K562 (cell line): ENCODE results near the gene SLC4A2. TPM values are rescaled to one million over a fixed set of nuclear protein-coding genes. Genes with fewer than 3 reads are reported as not detected.
A peak's percentile ranks its signal among the peaks of the same experiment; 100 is the strongest.

Experiments used
- ATAC-seq: fragments of 200-7000 bp; cut with Tn5 transposase; 3 replicates; pipeline ENCODE4 v1.9.1; 2020; ENCODE audit warnings: moderate library complexity
- BruUV-seq: library from RNA; stranded (reverse); fragments of 400-500 nt; replicated peaks from 2 replicates; lab custom pipeline; 2021; lab: Mats Ljungman, UMichigan
- CTCF ChIA-PET: fragments of 300-600 bp; formaldehyde crosslinking; extraction: SDS; loops from one replicate; lab custom pipeline; 2021; ENCODE audit warnings: low intra/inter-chr PET ratio; lab: Yijun Ruan, JAX
- POLR2A ChIA-PET: fragments of 300-600, 350-650 bp; sonication (Branson Sonifier 250); formaldehyde crosslinking; extraction: SDS; loops from one replicate; lab custom pipeline; 2021; ENCODE audit warnings: antibody characterized with exemption, inconsistent platforms; lab: Yijun Ruan, JAX
- DNase-seq, 4 experiments: peaks; one replicate each; pipeline versions ENCODE4 v3.0.0 to v3.0.0-alpha.2; 2011 to 2018; ENCODE audit warnings: low spot score in 3 of 4, mixed read lengths in 3 of 4; ENCODE audit errors: extremely low read depth in 1 of 4
- FAIRE-seq: peaks from 2 replicates; lab custom pipeline; 2011; peaks lifted over from hg19 to GRCh38; lab: Jason Lieb, UNC
- H2AFZ ChIP-seq: 2 replicates; pipeline ENCODE4 v1.6.0; 2011; ENCODE audit warnings: low read depth, low read length, control low read depth, inconsistent platforms
- H3K27ac ChIP-seq: fragments of 200-600 bp; 3 replicates; pipeline ENCODE4 v1.8.0; 2011; ENCODE audit warnings: low read depth, mild to moderate bottlenecking, control low read depth, inconsistent platforms, low read length, moderate library complexity, mixed read lengths; ENCODE audit errors: extremely low read depth
- H3K27me3 ChIP-seq, 2 experiments: fragments of 300-600 bp in 1 of 2; 2 replicates in 1 of 2; 3 replicates in 1 of 2; pipeline versions ENCODE4 v1.6.0 to v1.8.0; 2011; ENCODE audit warnings: inconsistent platforms in 2 of 2, low read length in 2 of 2, mild to moderate bottlenecking in 1 of 2, mixed read lengths in 1 of 2, moderate library complexity in 1 of 2; ENCODE audit not compliant: control insufficient read depth in 2 of 2, insufficient read depth in 2 of 2
- H3K36me3 ChIP-seq: fragments of 300-600 bp; 3 replicates; pipeline ENCODE4 v1.8.0; 2011; ENCODE audit warnings: mild to moderate bottlenecking, low read length, inconsistent platforms; ENCODE audit not compliant: control insufficient read depth, insufficient read depth
- H3K4me1 ChIP-seq, 2 experiments: fragments of 200-600 bp in 1 of 2; replicated peaks in 1 of 2; 2 replicates in 1 of 2; 3 replicates in 1 of 2; pipeline versions ENCODE4 v1.5.1 to v1.8.0; 2011; ENCODE audit warnings: inconsistent platforms in 2 of 2, low read length in 2 of 2, mild to moderate bottlenecking in 1 of 2, mixed read lengths in 1 of 2, moderate library complexity in 1 of 2; ENCODE audit not compliant: control insufficient read depth in 2 of 2, insufficient read depth in 2 of 2
- H3K4me2 ChIP-seq: 2 replicates; pipeline ENCODE4 v1.6.1; 2011; ENCODE audit warnings: low read length, control low read depth, inconsistent platforms, mixed read lengths; ENCODE audit not compliant: insufficient read depth
- H3K4me3 ChIP-seq: fragments of 200-600 bp; sonication (generic), shearing (Covaris generic); 2 replicates; pipeline ENCODE4 v1.5.1; 2016; ENCODE audit warnings: control low read depth, inconsistent platforms
- H3K79me2 ChIP-seq: fragments of 200-600 bp; 3 replicates; pipeline ENCODE4 v1.8.0; 2011; ENCODE audit warnings: low read length, inconsistent platforms; ENCODE audit not compliant: control insufficient read depth, insufficient read depth
- H3K9ac ChIP-seq, 2 experiments: 2 replicates each; pipeline versions ENCODE4 v1.6.0 to v1.6.1; 2011; ENCODE audit warnings: low read depth in 2 of 2, low read length in 2 of 2, control low read depth in 1 of 2, inconsistent platforms in 1 of 2, mild to moderate bottlenecking in 1 of 2, mixed read lengths in 1 of 2; ENCODE audit not compliant: insufficient read depth in 1 of 2
- H3K9me1 ChIP-seq: one replicate; pipeline ENCODE4 v1.6.0; 2011; ENCODE audit warnings: inconsistent platforms, mild to moderate bottlenecking, low read length, moderate library complexity; ENCODE audit not compliant: control insufficient read depth, insufficient read depth
- H3K9me3 ChIP-seq: replicated peaks from 2 replicates; pipeline ENCODE4 v1.5.1; 2011; ENCODE audit warnings: low read depth, low read length, inconsistent platforms; ENCODE audit not compliant: control insufficient read depth, insufficient read depth
- H4K20me1 ChIP-seq: replicated peaks from 2 replicates; pipeline ENCODE4 v1.6.1; 2011; ENCODE audit warnings: low read length, inconsistent platforms, mixed read lengths; ENCODE audit not compliant: control insufficient read depth, insufficient read depth
- CAMTA2 ChIP-seq: fragments of 250-450 bp; sonication (Bioruptor Pico); conservative IDR thresholded peaks from 2 replicates; pipeline ENCODE4 v1.5.1; 2022
- DIDO1 ChIP-seq: fragments of 450-650 bp; IDR thresholded peaks from 2 replicates; pipeline ENCODE4 v1.6.1; 2016; ENCODE audit warnings: low read depth, missing biosample characterization, missing genetic modification characterization
- GTF2A2 ChIP-seq: IDR thresholded peaks from 2 replicates; pipeline ENCODE4 v1.6.1; 2016; ENCODE audit warnings: mild to moderate bottlenecking, missing genetic modification characterization, missing compliant biosample characterization
- IFI16 ChIP-seq: fragments of 250-450 bp; sonication (Bioruptor Pico); IDR thresholded peaks from 2 replicates; pipeline ENCODE4 v2.1.2; 2022; ENCODE audit warnings: mild to moderate bottlenecking, inconsistent platforms
- JUNB ChIP-seq: fragments of 450-650 bp; formaldehyde crosslinking; conservative IDR thresholded peaks from 2 replicates; pipeline ENCODE4 v1.4.0; 2020; ENCODE audit warnings: mild to moderate bottlenecking
- LCOR ChIP-seq: sonication (generic); formaldehyde crosslinking; IDR thresholded peaks from 2 replicates; pipeline ENCODE4 v1.8.0; 2022; ENCODE audit warnings: mild to moderate bottlenecking, missing genetic modification reagents
- NR2C2 ChIP-seq, 2 experiments: fragments of 200-800 bp in 1 of 2; sonication (Bioruptor generic) in 1 of 2; sonication (generic) in 1 of 2; formaldehyde crosslinking in 1 of 2; IDR thresholded peaks; 2 replicates each; pipeline versions ENCODE4 v1.6.1 to v1.8.0; 2016 to 2022; ENCODE audit warnings: mild to moderate bottlenecking in 1 of 2, missing compliant biosample characterization in 1 of 2, missing genetic modification characterization in 1 of 2, missing genetic modification reagents in 1 of 2
- NRF1 ChIP-seq, 2 experiments: fragments of 450-650 bp; IDR thresholded peaks in 1 of 2; conservative IDR thresholded peaks in 1 of 2; 2 replicates each; pipeline ENCODE4 v1.6.1; 2014; ENCODE audit warnings: mild to moderate bottlenecking in 2 of 2
- POLR2H ChIP-seq: IDR thresholded peaks from 2 replicates; pipeline ENCODE4 v1.6.1; 2016; ENCODE audit warnings: missing genetic modification characterization, low read depth, mild to moderate bottlenecking, control low read depth, missing compliant biosample characterization, moderate library complexity
- ZFPM2 ChIP-seq: fragments of 250-450 bp; sonication (Bioruptor Pico); IDR thresholded peaks from 2 replicates; pipeline ENCODE4 v1.5.1; 2022; ENCODE audit warnings: mild to moderate bottlenecking
- ZNF57 ChIP-seq: fragments of 450-650 bp; formaldehyde crosslinking; IDR thresholded peaks from 2 replicates; pipeline ENCODE4 v1.4.0; 2020; ENCODE audit warnings: mild to moderate bottlenecking, moderate library complexity
- ZNF77 ChIP-seq: fragments of 250-450 bp; sonication (Bioruptor Pico); IDR thresholded peaks from 2 replicates; pipeline ENCODE4 v1.5.0; 2020
- ZSCAN32 ChIP-seq: fragments of 450-650 bp; formaldehyde crosslinking; IDR thresholded peaks from 2 replicates; pipeline ENCODE4 v1.4.0; 2020; ENCODE audit warnings: mild to moderate bottlenecking, moderate library complexity
- WGBS: fragments of 100-300 bp; shearing (Covaris generic); methylation state at CpG from one replicate; pipeline ENCODE4 v1.1.6; 2016; ENCODE audit warnings: low coverage, mixed read lengths; ENCODE audit not compliant: insufficient coverage; ENCODE audit errors: missing lambda C conversion rate; 5-methylcytosine and 5-hydroxymethylcytosine counted together
- in situ Hi-C: fragments of 300-500 bp; cut with MboI; formaldehyde crosslinking; loops from 4 replicates; pipeline ENCODE4 v1.15.0; 2018; ENCODE audit warnings: inconsistent platforms, mixed read lengths
- intact Hi-C: fragments of 100-400 bp; cut with micrococcal nuclease; formaldehyde crosslinking; loops from 2 replicates; pipeline ENCODE4 v1.14.2; 2022
- polyA plus RNA-seq, 8 experiments: library from polyadenylated mRNA; depleted of rRNA in 4 of 8; stranded (reverse) in 5 of 8; unstranded in 3 of 8; fragments of >200 nt; fragmentation: Nextera tagmentation in 2 of 8; fragmentation: Illumina TruSeq in 1 of 8; extraction: Ambion mirVana in 2 of 8; extraction: Trizol in 1 of 8; gene quantifications; 2 replicates each; pipeline versions ENCODE4 v1.2.1 to v1.2.3, GENCODE V29; 2011 to 2014; ENCODE audit warnings: inconsistent platforms in 1 of 8, missing spikeins in 1 of 8
- total RNA-seq, 7 experiments: library from RNA; depleted of rRNA in 6 of 7; stranded (reverse); fragments of >200 nt in 6 of 7; fragmentation: Illumina TruSeq in 2 of 7; extraction: Trizol in 2 of 7; gene quantifications; 2 replicates each; pipeline versions ENCODE4 v1.2.1 to v1.2.3, GENCODE V29; 2011 to 2021; ENCODE audit warnings: low replicate concordance in 1 of 7
- TF ChIP-seq, protein P1 (sequence below): sonication (generic); formaldehyde crosslinking; IDR thresholded peaks from 2 replicates; pipeline ENCODE4 v1.8.1; 2023; ENCODE audit warnings: mild to moderate bottlenecking, missing genetic modification reagents
- TF ChIP-seq, protein P2 (sequence below): fragments of 150-350 bp; IDR thresholded peaks from 2 replicates; pipeline ENCODE4 v1.6.1; 2014; ENCODE audit warnings: low read depth, mild to moderate bottlenecking, low read length, borderline replicate concordance
- TF ChIP-seq, protein P3 (sequence below): fragments of 450-650 bp; formaldehyde crosslinking; conservative IDR thresholded peaks from 2 replicates; pipeline ENCODE4 v1.4.0; 2022; ENCODE audit warnings: mild to moderate bottlenecking, missing genetic modification characterization

Gene SLC4A2
- total and polyA plus RNA-seq, 9 of the 15 experiments (the other 6 are each of a cell fraction or from before 2014, with no cell fraction given): 11.4 to 375 (median 130) TPM

DNA sequence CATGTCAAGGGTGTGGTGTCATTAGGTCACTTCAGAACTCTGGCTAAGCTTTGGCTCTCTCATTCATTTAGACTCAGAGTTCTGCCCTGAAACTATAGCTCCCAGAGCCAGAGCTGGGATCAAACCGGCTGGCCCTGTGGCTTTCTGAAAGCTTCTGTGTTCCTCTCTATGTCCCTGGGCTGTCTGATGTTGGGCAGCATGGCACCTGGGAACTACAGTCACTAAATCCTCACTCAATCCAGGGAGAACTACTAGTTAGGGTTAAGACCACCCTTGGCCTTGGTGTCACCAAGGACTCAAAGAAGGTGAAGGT, 48.3 kb upstream of the SLC4A2 start:
- DNase-seq (peak in 1 of 4 experiments; percentile 69), FAIRE-seq (peak; percentile 63), ATAC-seq (peak; percentile 2)
- no peaks in the 10 kb centered on the region for H3K9me3 ChIP-seq
- H3K9ac ChIP-seq: peak overlapping the region; percentile 77 to 94
- in situ Hi-C loops: no loop called here
- peaks cover 42 to 81% of the 10 kb centered on the region in 2 experiments for H3K4me1 ChIP-seq
- H4K20me1 ChIP-seq: no peaks in the 10 kb centered on the region
- peak overlapping the region; percentile 85 for H3K27ac ChIP-seq
- peak overlapping the region; percentile 57 for H3K4me3 ChIP-seq
- H3K27me3 ChIP-seq: no peaks in the 10 kb centered on the region; a peak in 1 of 5 replicates
- CTCF ChIA-PET: no interaction called here
- no peaks in the 10 kb centered on the region for H3K9me1 ChIP-seq
- intact Hi-C loops: loop anchor here (10.0 kb wide), 1 partner anchor 164 kb away; no protein-coding TSS in a partner anchor
- BruUV-seq: no TSS peak
- peaks cover 45% of the 10 kb centered on the region for H3K79me2 ChIP-seq
- H3K36me3 ChIP-seq: peaks cover 40% of the 10 kb centered on the region; the same call in 2 of the 3 replicates
- H3K4me2 ChIP-seq: peak overlapping the region; percentile 100
- 0% methylated on average over 1 of the region's 1 CpG for WGBS
- POLR2A ChIA-PET: interaction anchor here (0.6 to 8.4 kb wide), 11 partner anchors 13 to 190 kb away, joined by 3 to 146 read pairs (median 3); partner anchors contain the start of genes ABCB8, ATG9B and FASTK
- H2AFZ ChIP-seq: peak overlapping the region; percentile 92
- TF ChIP-seq NR2C2 (CRISPR knock-in tag; IDR thresholded peaks at IDR 0.05): no peak
- peak; percentile 56 for TF ChIP-seq NR2C2 (tag; IDR thresholded peaks at IDR 0.05)
- no peak for TF ChIP-seq ZNF77 (CRISPR knock-in tag)
- TF ChIP-seq ZSCAN32: no peak
- no peak for TF ChIP-seq IFI16 (CRISPR knock-in tag)
- TF ChIP-seq JUNB (CRISPR knock-in tag): no peak
- TF ChIP-seq, protein P1, sequence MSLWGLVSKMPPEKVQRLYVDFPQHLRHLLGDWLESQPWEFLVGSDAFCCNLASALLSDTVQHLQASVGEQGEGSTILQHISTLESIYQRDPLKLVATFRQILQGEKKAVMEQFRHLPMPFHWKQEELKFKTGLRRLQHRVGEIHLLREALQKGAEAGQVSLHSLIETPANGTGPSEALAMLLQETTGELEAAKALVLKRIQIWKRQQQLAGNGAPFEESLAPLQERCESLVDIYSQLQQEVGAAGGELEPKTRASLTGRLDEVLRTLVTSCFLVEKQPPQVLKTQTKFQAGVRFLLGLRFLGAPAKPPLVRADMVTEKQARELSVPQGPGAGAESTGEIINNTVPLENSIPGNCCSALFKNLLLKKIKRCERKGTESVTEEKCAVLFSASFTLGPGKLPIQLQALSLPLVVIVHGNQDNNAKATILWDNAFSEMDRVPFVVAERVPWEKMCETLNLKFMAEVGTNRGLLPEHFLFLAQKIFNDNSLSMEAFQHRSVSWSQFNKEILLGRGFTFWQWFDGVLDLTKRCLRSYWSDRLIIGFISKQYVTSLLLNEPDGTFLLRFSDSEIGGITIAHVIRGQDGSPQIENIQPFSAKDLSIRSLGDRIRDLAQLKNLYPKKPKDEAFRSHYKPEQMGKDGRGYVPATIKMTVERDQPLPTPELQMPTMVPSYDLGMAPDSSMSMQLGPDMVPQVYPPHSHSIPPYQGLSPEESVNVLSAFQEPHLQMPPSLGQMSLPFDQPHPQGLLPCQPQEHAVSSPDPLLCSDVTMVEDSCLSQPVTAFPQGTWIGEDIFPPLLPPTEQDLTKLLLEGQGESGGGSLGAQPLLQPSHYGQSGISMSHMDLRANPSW (CRISPR knock-in tag): peak; percentile 12; the same call in 1 of the 2 replicates
- TF ChIP-seq LCOR (CRISPR knock-in tag): peak; percentile 22; the same call in 1 of the 2 replicates
- no peak for TF ChIP-seq DIDO1
- no peak for TF ChIP-seq ZFPM2 (CRISPR knock-in tag)
- TF ChIP-seq, protein P2, sequence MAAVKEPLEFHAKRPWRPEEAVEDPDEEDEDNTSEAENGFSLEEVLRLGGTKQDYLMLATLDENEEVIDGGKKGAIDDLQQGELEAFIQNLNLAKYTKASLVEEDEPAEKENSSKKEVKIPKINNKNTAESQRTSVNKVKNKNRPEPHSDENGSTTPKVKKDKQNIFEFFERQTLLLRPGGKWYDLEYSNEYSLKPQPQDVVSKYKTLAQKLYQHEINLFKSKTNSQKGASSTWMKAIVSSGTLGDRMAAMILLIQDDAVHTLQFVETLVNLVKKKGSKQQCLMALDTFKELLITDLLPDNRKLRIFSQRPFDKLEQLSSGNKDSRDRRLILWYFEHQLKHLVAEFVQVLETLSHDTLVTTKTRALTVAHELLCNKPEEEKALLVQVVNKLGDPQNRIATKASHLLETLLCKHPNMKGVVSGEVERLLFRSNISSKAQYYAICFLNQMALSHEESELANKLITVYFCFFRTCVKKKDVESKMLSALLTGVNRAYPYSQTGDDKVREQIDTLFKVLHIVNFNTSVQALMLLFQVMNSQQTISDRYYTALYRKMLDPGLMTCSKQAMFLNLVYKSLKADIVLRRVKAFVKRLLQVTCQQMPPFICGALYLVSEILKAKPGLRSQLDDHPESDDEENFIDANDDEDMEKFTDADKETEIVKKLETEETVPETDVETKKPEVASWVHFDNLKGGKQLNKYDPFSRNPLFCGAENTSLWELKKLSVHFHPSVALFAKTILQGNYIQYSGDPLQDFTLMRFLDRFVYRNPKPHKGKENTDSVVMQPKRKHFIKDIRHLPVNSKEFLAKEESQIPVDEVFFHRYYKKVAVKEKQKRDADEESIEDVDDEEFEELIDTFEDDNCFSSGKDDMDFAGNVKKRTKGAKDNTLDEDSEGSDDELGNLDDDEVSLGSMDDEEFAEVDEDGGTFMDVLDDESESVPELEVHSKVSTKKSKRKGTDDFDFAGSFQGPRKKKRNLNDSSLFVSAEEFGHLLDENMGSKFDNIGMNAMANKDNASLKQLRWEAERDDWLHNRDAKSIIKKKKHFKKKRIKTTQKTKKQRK: no peak
- TF ChIP-seq, protein P3, sequence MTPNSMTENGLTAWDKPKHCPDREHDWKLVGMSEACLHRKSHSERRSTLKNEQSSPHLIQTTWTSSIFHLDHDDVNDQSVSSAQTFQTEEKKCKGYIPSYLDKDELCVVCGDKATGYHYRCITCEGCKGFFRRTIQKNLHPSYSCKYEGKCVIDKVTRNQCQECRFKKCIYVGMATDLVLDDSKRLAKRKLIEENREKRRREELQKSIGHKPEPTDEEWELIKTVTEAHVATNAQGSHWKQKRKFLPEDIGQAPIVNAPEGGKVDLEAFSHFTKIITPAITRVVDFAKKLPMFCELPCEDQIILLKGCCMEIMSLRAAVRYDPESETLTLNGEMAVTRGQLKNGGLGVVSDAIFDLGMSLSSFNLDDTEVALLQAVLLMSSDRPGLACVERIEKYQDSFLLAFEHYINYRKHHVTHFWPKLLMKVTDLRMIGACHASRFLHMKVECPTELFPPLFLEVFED (CRISPR knock-in tag): no peak
- no peak for TF ChIP-seq POLR2H (tag)
- 0 out of 2 replicates have a peak, but pooled peaks have one; percentile 85 for TF ChIP-seq CAMTA2
- TF ChIP-seq ZNF57 (CRISPR knock-in tag): no peak
- 0 out of 2 replicates have a peak, but pooled peaks have one; percentile 40 for TF ChIP-seq GTF2A2
- TF ChIP-seq NRF1 (conservative IDR thresholded peaks at IDR 0.05 in 1 of 2, IDR thresholded peaks at IDR 0.05 in 1 of 2): no peak
